ENCODE measurements around the gene STEEP1.
A peak's percentile ranks its signal among the peaks of the same experiment; 100 is the strongest.
"Not testable (repeated sequence)": the region's sequence is repeated elsewhere in the genome, so short reads cannot be mapped to it uniquely, and the experiment has no call there.

The STEEP1 gene

DNA sequence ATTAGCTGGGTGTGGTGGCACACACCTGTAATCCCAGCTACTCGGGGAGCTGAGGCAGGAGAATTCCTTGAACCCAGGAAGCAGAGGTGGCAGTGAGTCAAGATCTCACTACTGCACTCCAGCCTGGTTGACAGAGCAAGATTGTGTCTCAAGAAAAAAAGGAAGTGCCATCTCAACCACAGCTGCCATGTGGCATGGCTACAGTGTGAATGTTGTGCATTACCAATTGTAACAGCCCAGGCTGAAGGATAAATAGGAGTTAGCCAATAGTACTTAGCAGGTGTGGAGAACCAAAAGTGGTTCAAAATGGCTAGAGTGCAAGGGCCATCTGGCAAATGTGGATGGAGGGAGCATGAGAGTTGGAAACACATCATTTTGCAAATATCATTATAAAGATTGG lies 68.0 kb downstream of the STEEP1 start:
- TF ChIP-seq, protein P1, sequence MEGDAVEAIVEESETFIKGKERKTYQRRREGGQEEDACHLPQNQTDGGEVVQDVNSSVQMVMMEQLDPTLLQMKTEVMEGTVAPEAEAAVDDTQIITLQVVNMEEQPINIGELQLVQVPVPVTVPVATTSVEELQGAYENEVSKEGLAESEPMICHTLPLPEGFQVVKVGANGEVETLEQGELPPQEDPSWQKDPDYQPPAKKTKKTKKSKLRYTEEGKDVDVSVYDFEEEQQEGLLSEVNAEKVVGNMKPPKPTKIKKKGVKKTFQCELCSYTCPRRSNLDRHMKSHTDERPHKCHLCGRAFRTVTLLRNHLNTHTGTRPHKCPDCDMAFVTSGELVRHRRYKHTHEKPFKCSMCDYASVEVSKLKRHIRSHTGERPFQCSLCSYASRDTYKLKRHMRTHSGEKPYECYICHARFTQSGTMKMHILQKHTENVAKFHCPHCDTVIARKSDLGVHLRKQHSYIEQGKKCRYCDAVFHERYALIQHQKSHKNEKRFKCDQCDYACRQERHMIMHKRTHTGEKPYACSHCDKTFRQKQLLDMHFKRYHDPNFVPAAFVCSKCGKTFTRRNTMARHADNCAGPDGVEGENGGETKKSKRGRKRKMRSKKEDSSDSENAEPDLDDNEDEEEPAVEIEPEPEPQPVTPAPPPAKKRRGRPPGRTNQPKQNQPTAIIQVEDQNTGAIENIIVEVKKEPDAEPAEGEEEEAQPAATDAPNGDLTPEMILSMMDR (IDR thresholded peaks at IDR 0.05; ENCODE audit: low read depth, low read length) = no peak
- no peak for DNase-seq (ENCODE audit: low read depth in 2 of 2)
- no peak overlapping the region for H3K4me3 ChIP-seq (replicated peaks in 1 of 2; ENCODE audit: low read depth in 2 of 2, low read length in 2 of 2)

DNA sequence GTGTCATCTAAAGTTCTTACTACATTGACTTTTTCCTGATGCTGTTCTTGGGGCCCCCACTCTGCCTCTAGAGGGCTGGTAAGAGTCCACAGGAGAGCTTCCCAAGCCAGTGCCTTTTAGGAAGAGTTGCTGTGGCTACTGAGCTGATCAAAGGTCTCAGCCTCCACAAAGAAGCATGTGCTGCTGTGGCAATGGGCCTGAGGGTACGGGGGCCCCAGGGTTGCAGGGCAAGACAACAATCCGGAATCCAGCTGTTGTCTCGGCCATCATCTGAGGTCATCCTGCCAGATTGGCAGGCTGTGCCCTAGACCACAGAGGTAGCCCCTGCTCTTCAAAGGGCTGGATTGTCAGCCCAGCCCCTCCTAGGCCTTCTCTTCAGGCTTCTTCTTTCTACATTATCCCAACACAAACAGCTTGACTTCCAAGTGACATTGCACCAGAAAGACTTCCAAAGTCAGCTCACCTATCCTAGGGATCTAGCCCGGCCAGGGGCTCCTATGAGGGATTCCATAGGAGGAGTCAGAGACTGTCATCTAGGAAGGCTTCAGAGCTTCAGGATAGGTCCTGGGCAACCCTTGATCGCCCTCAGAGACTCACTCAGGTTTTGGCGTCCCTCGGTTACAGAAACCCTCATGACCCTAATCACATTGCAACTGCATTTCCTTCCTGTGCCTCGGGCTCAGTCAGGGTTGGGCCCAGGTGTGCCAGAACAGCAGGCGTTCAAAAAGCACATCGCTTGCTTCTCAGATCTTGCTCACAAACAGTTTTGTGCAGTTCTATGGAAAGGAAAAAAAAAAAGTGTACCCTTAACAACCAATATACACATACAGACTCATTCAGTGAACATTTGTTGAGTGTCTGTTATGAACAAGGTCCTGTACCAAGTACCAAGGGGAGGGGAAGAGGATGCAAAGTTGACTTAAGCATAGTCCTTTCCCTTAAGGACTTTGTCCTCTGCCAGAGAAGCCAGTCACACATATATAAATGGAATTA lies 69.2 kb downstream of the STEEP1 start:
- TF ChIP-seq, protein P1 (IDR thresholded peaks at IDR 0.05; ENCODE audit: low read depth, low read length) = no peak
- no peak overlapping the region for H3K4me3 ChIP-seq (replicated peaks in 1 of 2; ENCODE audit: low read depth in 2 of 2, low read length in 2 of 2)
- DNase-seq (ENCODE audit: low read depth in 2 of 2) = no peak

DNA sequence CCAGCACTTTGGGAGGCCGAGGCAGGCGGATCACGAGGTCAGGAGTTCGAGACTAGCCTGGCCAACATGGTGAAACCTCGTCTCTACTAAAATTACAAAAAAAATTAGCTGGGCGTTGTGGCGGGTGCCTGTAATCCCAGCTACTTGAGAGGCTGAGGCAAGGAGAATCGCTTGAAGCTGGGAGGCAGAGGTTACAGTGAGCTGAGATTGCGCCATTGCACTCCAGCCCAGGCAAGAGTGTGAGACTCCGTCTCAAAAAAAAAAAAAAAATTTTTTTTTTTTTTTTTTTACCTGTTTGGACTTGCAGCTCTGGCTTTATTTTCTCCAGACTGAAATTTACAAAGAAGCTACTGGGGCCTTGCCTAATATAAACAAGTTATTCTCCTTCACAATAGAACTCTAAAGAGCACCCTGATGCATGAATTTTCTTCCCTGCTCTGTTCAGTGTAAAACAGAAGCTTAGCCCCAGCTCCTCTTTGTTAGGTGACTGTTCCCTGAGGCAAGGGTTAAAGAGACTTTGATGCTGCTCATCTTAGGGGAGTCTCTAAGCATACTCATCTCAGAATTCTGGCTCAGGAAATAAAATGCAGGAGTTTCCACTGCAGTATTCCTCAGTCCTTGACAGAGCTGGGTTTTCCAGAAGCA lies 71.2 kb downstream of the STEEP1 start:
- not testable (repeated sequence) for DNase-seq (ENCODE audit: low read depth in 2 of 2); H3K4me3 ChIP-seq (replicated peaks in 1 of 2; ENCODE audit: low read depth in 2 of 2, low read length in 2 of 2)

DNA sequence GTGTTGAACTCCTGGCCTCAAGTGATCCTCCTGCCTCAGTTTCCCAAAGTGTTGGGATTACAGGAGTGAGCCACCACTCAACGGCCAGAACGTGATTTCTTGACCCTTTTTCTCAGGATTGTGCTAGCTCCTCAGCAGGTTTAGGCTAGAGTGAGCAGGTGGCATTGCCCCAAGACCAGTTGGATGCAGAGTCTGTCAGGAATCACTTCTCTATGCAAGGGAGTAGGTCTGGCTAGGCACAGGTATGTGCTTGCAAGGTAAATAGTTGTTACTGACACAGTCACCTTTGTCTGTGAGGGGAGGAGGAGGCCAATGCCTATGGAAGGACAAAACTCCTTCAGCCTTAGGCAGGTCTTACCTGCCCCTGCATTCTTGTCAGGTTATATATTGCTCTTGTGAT lies 72.7 kb downstream of the STEEP1 start:
- no peak overlapping the region for H3K4me3 ChIP-seq (replicated peaks in 1 of 2; ENCODE audit: low read depth in 2 of 2, low read length in 2 of 2)
- TF ChIP-seq, protein P1 (IDR thresholded peaks at IDR 0.05; ENCODE audit: low read depth, low read length) = no peak
- no peak for DNase-seq (ENCODE audit: low read depth in 2 of 2)

DNA sequence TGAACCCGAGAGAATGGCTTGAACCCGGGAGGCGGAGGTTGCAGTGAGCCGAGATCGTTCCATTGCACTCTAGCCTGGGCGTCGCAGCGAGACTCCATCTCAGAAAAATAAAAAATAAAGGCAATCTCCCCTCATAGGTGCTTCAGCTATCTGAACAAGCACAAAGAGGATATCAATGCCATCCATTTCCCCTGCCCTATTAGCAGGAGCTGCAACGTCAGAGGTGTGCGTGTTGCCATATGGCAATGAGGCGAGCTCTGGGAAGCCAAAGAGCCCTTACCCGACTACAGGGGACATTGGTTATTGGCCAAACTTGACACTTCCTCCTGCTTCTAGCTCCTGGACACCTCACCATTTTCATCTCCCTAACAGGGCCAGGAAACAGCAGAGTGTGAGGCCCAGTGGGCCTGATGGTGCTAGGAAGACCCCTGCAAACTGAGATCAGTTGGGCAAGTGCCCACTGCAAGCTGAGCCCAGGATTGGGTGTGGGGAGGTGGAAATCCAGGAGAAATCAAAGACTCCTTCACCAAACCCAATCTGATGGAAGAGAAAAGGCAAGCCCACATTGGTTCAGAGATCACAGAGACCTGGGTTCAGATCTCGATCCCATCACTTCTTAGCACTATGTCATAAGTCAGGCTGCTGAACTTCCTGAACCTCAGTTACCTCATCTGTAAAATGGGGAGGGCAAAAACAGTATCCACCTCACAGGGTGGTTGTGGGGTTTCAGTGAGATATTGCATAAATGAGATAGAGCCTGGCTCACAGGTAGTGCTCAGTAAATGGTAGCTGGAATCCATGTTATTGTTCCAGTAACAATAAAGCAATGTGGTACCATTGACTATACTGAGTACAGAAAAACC lies 75.8 kb downstream of the STEEP1 start:
- H3K4me3 ChIP-seq (replicated peaks in 1 of 2; ENCODE audit: low read depth in 2 of 2, low read length in 2 of 2) = no peak overlapping the region
- TF ChIP-seq, protein P1 (IDR thresholded peaks at IDR 0.05; ENCODE audit: low read depth, low read length) = no peak
- DNase-seq (ENCODE audit: low read depth in 2 of 2) = no peak

DNA sequence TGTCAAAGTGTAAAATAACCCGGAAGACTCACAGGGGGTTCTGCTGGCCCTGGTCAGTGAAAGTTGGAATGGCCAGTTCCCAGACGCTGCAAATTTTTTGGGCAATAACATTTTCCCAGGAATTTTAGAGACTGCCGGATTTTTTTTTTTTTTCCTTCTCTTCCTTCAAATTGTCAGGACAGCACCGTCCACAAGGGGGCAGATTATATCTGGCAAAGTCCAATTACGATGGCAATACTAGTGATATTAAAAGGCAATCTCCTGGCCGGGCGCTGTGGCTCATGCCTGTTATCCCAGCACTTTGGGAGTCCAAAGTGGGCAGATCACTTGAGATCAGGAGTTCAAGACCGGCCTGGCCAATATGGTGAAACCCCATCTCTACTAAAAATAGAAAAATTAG lies 76.5 kb downstream of the STEEP1 start:
- TF ChIP-seq, protein P1 (IDR thresholded peaks at IDR 0.05; ENCODE audit: low read depth, low read length) = peak; percentile 42
- H3K4me3 ChIP-seq (replicated peaks in 1 of 2; ENCODE audit: low read depth in 2 of 2, low read length in 2 of 2) = no peak overlapping the region
- peak; percentile 68 to 69 for DNase-seq (ENCODE audit: low read depth in 2 of 2)

All from cardiac fibroblast (primary cell).